RKO (cell line): ENCODE measurements around the gene COA1.
"Not testable (repeated sequence)": the region's sequence is repeated elsewhere in the genome, so short reads cannot be mapped to it uniquely, and the experiment has no call there.

Source experiments
- DNase-seq: peaks from one replicate; pipeline ENCODE4 v3.0.0-alpha.2; 2016; ENCODE audit warnings: low spot score

COA1 gene

GRCh38 chr7:43627798-43628197 lies 101.5 kb downstream of the COA1 start:
- not testable (repeated sequence) for DNase-seq

- DNase-seq = no peak
Observed at GRCh38 chr7:43626695-43627094, 102.6 kb downstream of the COA1 start.

GRCh38 chr7:43625980-43626379 lies 103.3 kb downstream of the COA1 start:
- no peak for DNase-seq

- DNase-seq = no peak
Observed at GRCh38 chr7:43625453-43625852, 103.9 kb downstream of the COA1 start.

GRCh38 chr7:43624156-43624555 lies 105.2 kb downstream of the COA1 start:
- no peak for DNase-seq

GRCh38 chr7:43621729-43622448 lies 107.4 kb downstream of the COA1 start:
- no peak for DNase-seq

GRCh38 chr7:43619213-43620012 lies 109.9 kb downstream of the COA1 start:
- DNase-seq = no peak

- no peak for DNase-seq
Observed at GRCh38 chr7:43618073-43618472, 111.2 kb downstream of the COA1 start.

GRCh38 chr7:43616977-43617376 lies 112.3 kb downstream of the COA1 start:
- no peak for DNase-seq

- DNase-seq = no peak
Observed at GRCh38 chr7:43615558-43616145, 113.7 kb downstream of the COA1 start.

- DNase-seq = no peak
Observed at GRCh38 chr7:43612599-43613589, 116.4 kb downstream of the COA1 start.

GRCh38 chr7:43612128-43612527 lies 117.2 kb downstream of the COA1 start:
- DNase-seq = no peak

GRCh38 chr7:43609097-43609496 lies 120.2 kb downstream of the COA1 start:
- DNase-seq = no peak

GRCh38 chr7:43604251-43604650 lies 125.1 kb downstream of the COA1 start:
- no peak for DNase-seq

GRCh38 chr7:43602256-43602655 lies 127.1 kb downstream of the COA1 start:
- no peak for DNase-seq

GRCh38 chr7:43600056-43600455 lies 129.3 kb downstream of the COA1 start:
- DNase-seq = no peak

GRCh38 chr7:43596426-43596825 lies 132.9 kb downstream of the COA1 start:
- not testable (repeated sequence) for DNase-seq

- no peak for DNase-seq
Observed at GRCh38 chr7:43594020-43594419, 135.3 kb downstream of the COA1 start.

GRCh38 chr7:43593010-43593409 lies 136.3 kb downstream of the COA1 start:
- peak; percentile 58 for DNase-seq

- no peak for DNase-seq
Observed at GRCh38 chr7:43592326-43592725, 137.0 kb downstream of the COA1 start.

- DNase-seq = peak; percentile 23
Observed at GRCh38 chr7:43591558-43592180, 137.7 kb downstream of the COA1 start.
